H9 (cell line): ENCODE results near the gene OR2C3. TPM values are rescaled to one million over a fixed set of nuclear protein-coding genes. Genes with fewer than 3 reads are reported as not detected.

Source experiments
- DNase-seq: peaks from one replicate; pipeline ENCODE4 v3.0.0-alpha.2; 2017
- H2AFZ ChIP-seq: one replicate; pipeline ENCODE4 v1.6.1; 2013; ENCODE audit warnings: mild to moderate bottlenecking, low read length, control low read depth, moderate library complexity
- H2AK5ac ChIP-seq: 2 replicates; pipeline ENCODE4 v1.6.1; 2013; ENCODE audit warnings: low read length, control low read depth, mixed read lengths; ENCODE audit not compliant: insufficient read length
- H2BK120ac ChIP-seq: one replicate; pipeline ENCODE4 v1.6.1; 2013; ENCODE audit warnings: low read depth, mild to moderate bottlenecking, low read length, control low read depth, inconsistent platforms; ENCODE audit not compliant: poor library complexity, severe bottlenecking
- H2BK12ac ChIP-seq: 2 replicates; pipeline ENCODE4 v1.6.1; 2013; ENCODE audit warnings: low read length, control low read depth, mixed read lengths, low read depth; ENCODE audit not compliant: insufficient read length
- H2BK15ac ChIP-seq: 2 replicates; pipeline ENCODE4 v1.6.1; 2013; ENCODE audit warnings: low read depth, low read length, control low read depth
- H2BK20ac ChIP-seq: one replicate; pipeline ENCODE4 v1.6.1; 2013; ENCODE audit warnings: low read depth, mild to moderate bottlenecking, low read length, control low read depth, inconsistent platforms; ENCODE audit not compliant: poor library complexity, severe bottlenecking
- H2BK5ac ChIP-seq: 2 replicates; pipeline ENCODE4 v1.6.1; 2013; ENCODE audit warnings: low read length, control low read depth, mixed read lengths; ENCODE audit not compliant: insufficient read length
- H3K14ac ChIP-seq: 2 replicates; pipeline ENCODE4 v1.6.1; 2013; ENCODE audit warnings: low read length, control low read depth; ENCODE audit not compliant: insufficient read depth
- H3K18ac ChIP-seq: 2 replicates; pipeline ENCODE4 v1.6.1; 2013; ENCODE audit warnings: low read depth, mild to moderate bottlenecking, mixed read lengths, low read length, control low read depth; ENCODE audit not compliant: insufficient read length
- H3K23ac ChIP-seq: 2 replicates; pipeline ENCODE4 v1.6.1; 2013; ENCODE audit warnings: low read length, control low read depth, mixed read lengths, low read depth; ENCODE audit not compliant: insufficient read length
- H3K23me2 ChIP-seq: 2 replicates; pipeline ENCODE4 v1.6.1; 2013; ENCODE audit warnings: low read depth, mild to moderate bottlenecking, mixed read lengths, low read length, control low read depth; ENCODE audit not compliant: insufficient read length, poor library complexity, severe bottlenecking
- H3K27ac ChIP-seq: 2 replicates; pipeline ENCODE4 v1.5.1; 2013; ENCODE audit warnings: low read length, control low read depth, mixed read lengths, low read depth; ENCODE audit not compliant: insufficient read length
- H3K27me3 ChIP-seq: 2 replicates; pipeline ENCODE4 v1.6.1; 2013; ENCODE audit warnings: low read length, control low read depth, inconsistent platforms; ENCODE audit not compliant: insufficient read depth
- H3K4ac ChIP-seq: 2 replicates; pipeline ENCODE4 v1.6.1; 2013; ENCODE audit warnings: low read depth, mild to moderate bottlenecking, control low read depth, inconsistent platforms, low read length, moderate library complexity
- H3K4me1 ChIP-seq: 2 replicates; pipeline ENCODE4 v1.6.1; 2013; ENCODE audit warnings: low read length, control low read depth, inconsistent platforms; ENCODE audit not compliant: insufficient read depth
- H3K4me2 ChIP-seq: 2 replicates; pipeline ENCODE4 v1.6.1; 2013; ENCODE audit warnings: low read length, control low read depth, mixed read lengths; ENCODE audit not compliant: insufficient read length, insufficient read depth
- H3K56ac ChIP-seq: 2 replicates; pipeline ENCODE4 v1.6.1; 2013; ENCODE audit warnings: low read depth, mild to moderate bottlenecking, mixed read lengths, low read length, control low read depth; ENCODE audit not compliant: insufficient read length
- H3K79me1 ChIP-seq: 2 replicates; pipeline ENCODE4 v1.6.1; 2013; ENCODE audit warnings: low read depth, mild to moderate bottlenecking, moderate library complexity, low read length, control low read depth, inconsistent platforms; ENCODE audit not compliant: insufficient read depth, poor library complexity, severe bottlenecking
- H3K79me2 ChIP-seq: 2 replicates; pipeline ENCODE4 v1.6.1; 2013; ENCODE audit warnings: low read length, control low read depth, inconsistent platforms; ENCODE audit not compliant: insufficient read depth
- H3K9ac ChIP-seq: 2 replicates; pipeline ENCODE4 v1.6.1; 2013; ENCODE audit warnings: low read length, control low read depth, mixed read lengths; ENCODE audit not compliant: insufficient read length; ENCODE audit errors: extremely low read depth
- H3K9me3 ChIP-seq: one replicate; pipeline ENCODE4 v1.6.1; 2013; ENCODE audit warnings: low read depth, low read length, inconsistent platforms; ENCODE audit not compliant: control insufficient read depth
- H3T11ph ChIP-seq: one replicate; pipeline ENCODE4 v1.6.1; 2013; ENCODE audit warnings: mild to moderate bottlenecking, low read length, control low read depth, inconsistent platforms
- H4K20me1 ChIP-seq: one replicate; pipeline ENCODE4 v1.6.1; 2013; ENCODE audit not compliant: control insufficient read depth, insufficient read length, insufficient read depth
- H4K5ac ChIP-seq: 2 replicates; pipeline ENCODE4 v1.6.1; 2013; ENCODE audit warnings: low read depth, mild to moderate bottlenecking, mixed read lengths, low read length, control low read depth; ENCODE audit not compliant: insufficient read length
- H4K8ac ChIP-seq: replicated peaks from 2 replicates; pipeline ENCODE4 v1.6.1; 2013; ENCODE audit warnings: low read length, control low read depth, mixed read lengths, low read depth; ENCODE audit not compliant: insufficient read length
- H4K91ac ChIP-seq: 2 replicates; pipeline ENCODE4 v1.6.1; 2013; ENCODE audit warnings: low read depth, mild to moderate bottlenecking, moderate library complexity, mixed read lengths, low read length, control low read depth; ENCODE audit not compliant: insufficient read length
- H3K27ac Mint-ChIP-seq, 3 experiments: 2 replicates in 2 of 3; 3 replicates in 1 of 3; pipeline ENCODE4 v1.8.0; 2020 to 2021; ENCODE audit warnings: mixed read lengths in 3 of 3, mild to moderate bottlenecking in 1 of 3, moderate library complexity in 1 of 3
- H3K27me3 Mint-ChIP-seq: 2 replicates; pipeline ENCODE4 v1.8.0; 2021; ENCODE audit warnings: low read depth, mild to moderate bottlenecking, moderate library complexity, mixed read lengths
- H3K36me3 Mint-ChIP-seq, 3 experiments: 2 replicates in 2 of 3; 3 replicates in 1 of 3; pipeline ENCODE4 v1.8.0; 2020 to 2021; ENCODE audit warnings: low read depth in 3 of 3, mixed read lengths in 3 of 3; ENCODE audit not compliant: insufficient read depth in 1 of 3
- H3K4me1 Mint-ChIP-seq, 2 experiments: 2 replicates each; pipeline ENCODE4 v1.8.0; 2020; ENCODE audit warnings: mixed read lengths in 2 of 2
- H3K4me3 Mint-ChIP-seq, 2 experiments: 2 replicates in 1 of 2; 3 replicates in 1 of 2; pipeline ENCODE4 v1.8.0; 2020 to 2021; ENCODE audit warnings: mild to moderate bottlenecking in 2 of 2, mixed read lengths in 2 of 2, moderate library complexity in 1 of 2
- H3K9me3 Mint-ChIP-seq, 2 experiments: 2 replicates in 1 of 2; 3 replicates in 1 of 2; pipeline ENCODE4 v1.8.0; 2020; ENCODE audit warnings: mild to moderate bottlenecking in 2 of 2, mixed read lengths in 2 of 2, moderate library complexity in 1 of 2
- WGBS: extraction: QIAGEN DNeasy Blood & Tissue Kit; methylation state at CpG from one replicate; pipeline ENCODE4 v1.1.7; 2013; ENCODE audit warnings: missing lambda C conversion rate, low lambda C conversion rate, mixed read lengths; ENCODE audit not compliant: insufficient read length; ENCODE audit errors: extremely low coverage; 5-methylcytosine and 5-hydroxymethylcytosine counted together
- total RNA-seq: library from RNA; stranded (reverse); gene quantifications from 2 replicates; pipeline ENCODE4 v1.2.1, GENCODE V29; 2021
- TF ChIP-seq, protein P1 (sequence below): fragments of 200-600 bp; sonication (generic); conservative IDR thresholded peaks from 3 replicates; pipeline ENCODE4 v1.8.0; 2021; ENCODE audit warnings: antibody characterized with exemption, mild to moderate bottlenecking

Gene OR2C3
- total RNA-seq, 1 experiment from 2014 or later = not detected

DNA sequence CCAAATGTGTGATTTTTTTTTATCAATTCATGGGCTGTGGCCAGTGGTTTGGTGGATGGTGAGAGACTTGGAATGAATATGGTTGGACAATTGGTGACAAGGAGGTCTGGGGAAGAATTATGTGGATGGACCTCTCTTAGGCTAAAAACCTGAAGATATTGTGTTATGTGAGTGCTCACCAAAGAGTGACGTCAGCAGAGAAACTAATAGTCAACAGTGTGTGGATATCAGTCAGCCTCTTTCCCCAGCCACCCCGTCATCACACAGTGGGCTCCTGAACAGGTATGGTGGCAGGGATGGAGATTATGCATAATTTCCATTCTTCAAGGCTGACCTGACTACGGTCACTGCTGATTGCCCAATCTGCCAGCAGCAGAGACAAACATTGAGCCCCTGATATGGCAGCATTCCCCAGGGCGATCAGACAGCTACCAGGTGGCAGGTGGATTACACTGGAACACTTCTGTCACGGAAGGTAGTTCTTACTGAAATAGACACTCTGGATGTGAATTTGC is 42.8 kb upstream of the OR2C3 start:
- Histone ChIP-seq H3K27ac (no peak overlapping the region), H3K9ac (no peak overlapping the region), H3K9me3 (no peaks in the 10 kb centered on the region), H3T11ph (no peak overlapping the region), H2BK120ac (no peak overlapping the region), H2AFZ (no peak overlapping the region), H4K8ac (no peak overlapping the region), H4K5ac (no peak overlapping the region), H3K23me2 (no peaks in the 10 kb centered on the region), H3K56ac (no peak overlapping the region), H2BK12ac (no peak overlapping the region), H3K4me2 (no peak overlapping the region), H3K14ac (no peak overlapping the region), H2BK5ac (no peak overlapping the region), H3K27me3 (no peaks in the 10 kb centered on the region), H4K91ac (no peak overlapping the region), H2BK15ac (no peak overlapping the region), H3K18ac (no peak overlapping the region), H2AK5ac (no peak overlapping the region), H3K23ac (no peak overlapping the region), H3K79me2 (no peaks in the 10 kb centered on the region), H4K20me1 (no peaks in the 10 kb centered on the region), H3K79me1 (no peaks in the 10 kb centered on the region), H3K4me1 (no peaks in the 10 kb centered on the region), H2BK20ac (no peak overlapping the region), H3K4ac (no peak overlapping the region)
- no peak for DNase-seq
- Mint-ChIP-seq H3K9me3 (no peaks in the 10 kb centered on the region), H3K4me1 (no peaks in the 10 kb centered on the region), H3K27me3 (peaks cover 2% of the 10 kb centered on the region; the same call in 1 of the 2 replicates), H3K4me3 (no peak overlapping the region), H3K36me3 (no peaks in the 10 kb centered on the region), H3K27ac (no peak overlapping the region)
- no CpG with 5 or more reads among the region's 5 CpGs for WGBS
- TF ChIP-seq, protein P1, sequence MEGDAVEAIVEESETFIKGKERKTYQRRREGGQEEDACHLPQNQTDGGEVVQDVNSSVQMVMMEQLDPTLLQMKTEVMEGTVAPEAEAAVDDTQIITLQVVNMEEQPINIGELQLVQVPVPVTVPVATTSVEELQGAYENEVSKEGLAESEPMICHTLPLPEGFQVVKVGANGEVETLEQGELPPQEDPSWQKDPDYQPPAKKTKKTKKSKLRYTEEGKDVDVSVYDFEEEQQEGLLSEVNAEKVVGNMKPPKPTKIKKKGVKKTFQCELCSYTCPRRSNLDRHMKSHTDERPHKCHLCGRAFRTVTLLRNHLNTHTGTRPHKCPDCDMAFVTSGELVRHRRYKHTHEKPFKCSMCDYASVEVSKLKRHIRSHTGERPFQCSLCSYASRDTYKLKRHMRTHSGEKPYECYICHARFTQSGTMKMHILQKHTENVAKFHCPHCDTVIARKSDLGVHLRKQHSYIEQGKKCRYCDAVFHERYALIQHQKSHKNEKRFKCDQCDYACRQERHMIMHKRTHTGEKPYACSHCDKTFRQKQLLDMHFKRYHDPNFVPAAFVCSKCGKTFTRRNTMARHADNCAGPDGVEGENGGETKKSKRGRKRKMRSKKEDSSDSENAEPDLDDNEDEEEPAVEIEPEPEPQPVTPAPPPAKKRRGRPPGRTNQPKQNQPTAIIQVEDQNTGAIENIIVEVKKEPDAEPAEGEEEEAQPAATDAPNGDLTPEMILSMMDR = no peak
